Activated CD4-positive, CD25-positive, alpha-beta regulatory T cell (primary cell): ENCODE results near the gene SMARCA4.
A peak's percentile ranks its signal among the peaks of the same experiment; 100 is the strongest.

Experiments used
- DNase-seq, 4 experiments: peaks; one replicate each; lab custom pipeline; 2025; lab: John Stamatoyannopoulos, UW

SMARCA4 gene

GRCh38 chr19:11035441-11036377 is 74.9 kb downstream of the SMARCA4 start:
- DNase-seq: peak; percentile 68 to 84 (median 78)

- DNase-seq: no peak
Measured at GRCh38 chr19:11038511-11038910, 77.7 kb downstream of the SMARCA4 start.

DNA sequence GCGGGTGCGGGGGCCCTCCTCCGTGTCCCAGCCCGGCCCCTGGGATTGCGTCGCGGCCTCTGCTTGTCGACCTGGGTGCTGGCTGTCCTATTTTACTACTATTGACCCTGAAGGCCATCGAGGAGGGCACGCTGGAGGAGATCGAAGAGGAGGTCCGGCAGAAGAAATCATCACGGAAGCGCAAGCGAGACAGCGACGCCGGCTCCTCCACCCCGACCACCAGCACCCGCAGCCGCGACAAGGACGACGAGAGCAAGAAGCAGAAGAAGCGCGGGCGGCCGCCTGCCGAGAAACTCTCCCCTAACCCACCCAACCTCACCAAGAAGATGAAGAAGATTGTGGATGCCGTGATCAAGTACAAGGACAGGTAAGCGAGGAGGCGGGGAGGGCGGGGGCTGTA is 80.4 kb downstream of the SMARCA4 start:
- no peak for DNase-seq

DNA sequence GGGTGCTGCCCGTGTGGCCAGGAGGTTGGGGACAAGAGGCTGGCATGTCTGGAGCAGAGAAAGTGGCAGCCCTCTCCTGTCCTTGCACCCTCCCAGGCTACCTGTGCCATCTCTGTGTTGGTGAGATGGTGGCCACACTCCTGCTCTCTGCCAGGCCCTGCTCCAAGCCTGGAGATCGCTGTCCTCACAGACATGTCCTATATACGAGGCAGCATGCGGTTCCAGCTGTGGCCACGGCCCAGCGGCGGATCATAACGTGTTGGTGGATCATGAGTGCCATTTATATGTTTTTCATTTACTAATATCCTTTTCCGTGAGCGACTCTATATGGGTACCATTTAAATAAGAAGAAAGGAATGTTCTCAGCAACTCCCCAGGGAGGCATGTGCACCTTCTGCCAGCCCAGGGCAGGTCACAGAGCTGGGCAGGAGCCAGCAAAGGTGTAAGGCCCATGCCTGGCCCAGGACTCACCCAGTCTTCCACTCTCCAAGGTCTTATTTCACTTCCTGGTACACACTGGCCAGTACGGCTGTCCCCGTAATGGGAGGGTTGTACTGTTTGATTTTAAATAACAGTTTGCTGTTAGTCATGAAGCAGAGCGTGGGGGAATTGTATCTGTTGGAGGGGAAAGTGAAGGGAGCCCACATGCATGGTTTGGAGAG is 81.3 kb downstream of the SMARCA4 start:
- DNase-seq: no peak

DNA sequence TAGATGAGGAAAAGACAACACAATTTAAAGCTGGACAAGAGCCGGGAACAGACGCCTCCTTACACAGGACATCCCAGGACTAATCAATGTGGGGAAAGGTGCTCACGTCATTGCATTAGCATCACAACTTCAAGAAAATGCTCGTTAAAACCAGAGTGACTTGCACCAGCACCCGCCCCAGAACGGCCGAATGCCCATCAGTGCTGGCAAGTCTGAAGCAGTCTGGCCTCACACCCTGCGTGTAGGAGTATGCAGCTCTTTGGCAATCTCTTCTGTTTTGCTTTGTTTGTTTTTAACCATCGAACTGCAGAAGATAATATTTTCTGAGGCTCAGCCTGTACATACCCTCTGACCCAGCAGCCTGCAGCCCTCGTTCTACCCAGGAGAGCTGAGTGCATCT is 83.6 kb downstream of the SMARCA4 start:
- no peak for DNase-seq

- no peak for DNase-seq
Measured at GRCh38 chr19:11045536-11045935, 84.7 kb downstream of the SMARCA4 start.

DNA sequence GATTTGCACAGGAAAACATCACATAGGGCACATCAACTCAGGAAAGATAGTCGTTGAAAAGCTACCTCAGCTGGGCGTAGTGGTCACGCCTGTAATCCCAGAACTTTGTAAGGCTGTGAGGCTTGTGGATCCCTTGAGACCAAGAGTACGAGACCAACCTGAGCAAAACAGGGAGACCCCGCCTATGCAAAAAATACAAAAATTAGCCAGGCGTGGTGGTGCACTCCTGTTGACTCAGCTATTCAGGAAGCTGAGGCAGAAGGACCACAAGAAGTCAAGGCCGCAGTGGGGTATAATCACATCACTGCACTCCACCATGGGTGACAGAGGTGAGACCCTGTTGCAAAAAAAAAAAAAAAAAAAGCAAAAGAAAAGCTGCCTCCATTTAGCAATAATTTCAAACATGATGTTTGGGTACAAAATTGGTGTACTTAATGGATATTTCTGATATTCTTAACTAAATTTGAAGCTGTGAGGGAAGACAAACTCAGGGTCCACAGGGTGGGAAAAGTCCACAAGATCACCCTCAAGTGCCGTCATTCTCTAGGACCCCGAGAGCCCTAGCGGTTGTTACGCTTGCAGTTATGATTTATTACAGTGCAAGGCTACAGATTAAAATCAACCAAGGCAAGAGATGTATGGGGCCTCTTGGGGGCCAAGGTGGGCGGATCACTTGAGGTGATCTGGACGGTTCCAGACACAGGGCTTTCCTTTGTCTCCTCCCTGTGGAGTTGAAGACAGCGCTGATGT is 86.0 kb downstream of the SMARCA4 start:
- DNase-seq: no peak

DNA sequence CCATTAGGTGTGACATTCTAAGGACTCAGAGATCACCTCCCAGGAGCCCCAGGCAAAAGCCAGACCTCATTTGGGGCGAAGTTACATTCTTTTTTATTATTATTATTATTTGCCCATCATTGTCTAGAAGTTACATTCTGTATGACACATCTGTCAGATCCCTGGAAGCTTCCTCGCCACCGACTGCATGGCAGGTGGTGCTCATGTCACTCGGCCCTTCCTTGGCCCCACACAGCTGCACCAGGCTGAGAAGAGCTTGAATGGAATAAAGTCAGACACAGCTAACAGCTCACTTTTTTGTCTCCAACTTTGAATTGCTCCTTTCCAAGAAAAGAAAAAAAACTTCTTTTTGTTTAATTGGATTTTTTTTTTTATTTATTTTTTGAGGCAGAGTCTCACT is 87.0 kb downstream of the SMARCA4 start:
- no peak for DNase-seq

DNA sequence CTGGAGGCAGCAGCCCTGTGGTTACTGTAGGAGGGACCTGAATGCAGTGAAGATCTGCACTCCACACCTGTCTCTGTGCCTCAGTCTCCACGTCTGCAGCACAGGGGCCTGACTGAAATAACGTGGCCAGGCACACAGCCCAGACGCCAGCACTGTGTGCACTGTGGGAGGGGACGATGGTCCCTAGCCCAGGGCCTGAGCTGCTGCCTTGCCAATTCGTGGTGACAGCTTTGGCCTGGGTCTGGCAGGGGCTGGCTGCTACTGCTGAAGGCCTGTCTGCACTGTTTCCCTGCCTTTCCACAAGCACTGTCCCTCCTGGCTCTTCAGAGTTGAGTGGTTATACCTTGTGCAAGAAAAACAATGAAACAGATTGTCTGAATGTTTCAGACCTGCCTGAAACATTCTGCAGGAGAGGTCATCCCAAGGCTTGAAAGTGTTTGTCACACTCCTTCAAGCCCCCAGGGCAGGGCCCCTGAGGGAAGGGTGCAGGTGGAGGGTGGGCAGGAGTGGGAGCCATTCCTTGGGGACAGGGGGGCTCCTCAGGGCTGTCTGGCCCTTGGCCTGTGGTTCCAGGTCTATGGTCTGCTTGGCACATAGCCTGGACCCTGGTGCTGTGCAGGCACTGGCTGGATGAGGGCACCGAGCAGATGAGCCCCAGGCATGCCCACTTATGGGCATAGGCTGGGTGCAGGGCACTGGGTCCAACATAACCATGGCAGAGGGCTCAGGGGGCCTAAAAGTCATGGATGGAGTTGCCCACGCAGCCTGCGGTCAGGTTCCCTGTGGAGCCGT is 89.7 kb downstream of the SMARCA4 start:
- no peak for DNase-seq

DNA sequence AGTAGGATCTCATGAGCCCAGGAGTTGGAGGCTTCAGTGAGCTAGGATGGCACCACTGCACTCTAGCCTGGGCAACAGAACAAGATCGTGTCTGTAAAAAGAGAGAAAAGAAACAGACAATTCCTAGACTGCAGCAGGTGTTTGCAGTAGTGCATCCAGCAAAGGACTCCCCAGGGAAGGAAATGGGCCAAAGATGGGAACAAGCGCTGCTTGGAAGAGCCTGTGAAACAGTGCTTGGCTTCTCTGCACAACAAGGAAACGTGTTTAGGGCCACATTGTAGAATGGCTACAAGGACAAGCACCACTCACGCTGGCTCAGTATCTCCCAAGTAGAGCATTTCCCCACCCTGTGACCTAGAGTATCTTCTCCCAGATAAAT is 93.0 kb downstream of the SMARCA4 start:
- DNase-seq: no peak

GRCh38 chr19:11054200-11054599 is 93.4 kb downstream of the SMARCA4 start:
- no peak for DNase-seq

DNA sequence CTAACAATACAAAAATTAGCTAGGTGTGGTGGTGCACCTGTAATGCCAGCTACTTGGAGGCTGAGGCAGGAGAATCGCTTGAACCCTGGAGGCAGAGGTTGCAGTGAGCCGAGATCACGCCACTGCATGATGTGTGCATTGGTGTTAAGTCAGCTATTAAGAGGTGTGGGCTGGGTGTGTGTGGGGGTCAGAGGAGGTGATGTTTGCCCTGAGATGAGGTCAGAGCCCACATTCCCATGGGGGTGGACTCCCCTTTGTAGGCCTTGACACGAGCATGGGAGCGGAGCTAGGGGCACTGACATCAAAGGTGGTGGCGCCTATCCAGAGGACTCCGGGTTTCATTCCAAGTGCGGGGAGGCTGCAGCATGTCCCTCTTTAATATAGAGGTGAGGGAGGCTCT is 93.8 kb downstream of the SMARCA4 start:
- DNase-seq: no peak

GRCh38 chr19:11058246-11059030 is 97.6 kb downstream of the SMARCA4 start:
- DNase-seq: no peak

- no peak for DNase-seq
Measured at GRCh38 chr19:11059511-11060358, 98.9 kb downstream of the SMARCA4 start.

DNA sequence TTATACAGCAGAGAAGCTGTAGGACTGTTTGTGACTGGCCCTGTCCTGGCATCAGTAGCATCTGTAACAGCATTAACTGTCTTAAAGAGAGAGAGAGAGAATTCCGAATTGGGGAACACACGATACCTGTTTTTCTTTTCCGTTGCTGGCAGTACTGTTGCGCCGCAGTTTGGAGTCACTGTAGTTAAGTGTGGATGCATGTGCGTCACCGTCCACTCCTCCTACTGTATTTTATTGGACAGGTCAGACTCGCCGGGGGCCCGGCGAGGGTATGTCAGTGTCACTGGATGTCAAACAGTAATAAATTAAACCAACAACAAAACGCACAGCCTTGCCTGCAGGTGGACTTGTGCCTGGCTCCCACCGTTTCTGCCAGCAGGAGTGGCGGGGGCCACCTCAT is 101.1 kb downstream of the SMARCA4 start:
- DNase-seq: no peak

DNA sequence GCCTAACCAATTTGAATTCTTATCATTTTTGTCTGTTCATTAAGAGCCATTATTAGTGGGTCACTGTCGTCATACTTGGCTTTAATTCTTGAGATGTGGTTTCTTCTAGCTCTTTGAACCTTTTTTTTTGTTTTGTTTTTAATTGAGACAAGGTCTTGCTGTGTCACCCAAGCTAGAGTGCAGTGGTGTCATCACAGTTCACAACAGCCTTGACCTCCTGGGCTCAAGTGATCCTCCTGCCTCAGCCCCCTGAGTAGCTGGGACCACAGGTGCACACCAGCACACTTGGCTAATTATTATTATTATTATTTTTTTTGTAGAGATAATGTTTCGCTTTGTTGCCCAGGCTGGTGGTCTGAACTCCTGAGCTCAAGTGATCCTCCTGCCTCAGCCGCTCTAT is 102.6 kb downstream of the SMARCA4 start:
- no peak for DNase-seq

DNA sequence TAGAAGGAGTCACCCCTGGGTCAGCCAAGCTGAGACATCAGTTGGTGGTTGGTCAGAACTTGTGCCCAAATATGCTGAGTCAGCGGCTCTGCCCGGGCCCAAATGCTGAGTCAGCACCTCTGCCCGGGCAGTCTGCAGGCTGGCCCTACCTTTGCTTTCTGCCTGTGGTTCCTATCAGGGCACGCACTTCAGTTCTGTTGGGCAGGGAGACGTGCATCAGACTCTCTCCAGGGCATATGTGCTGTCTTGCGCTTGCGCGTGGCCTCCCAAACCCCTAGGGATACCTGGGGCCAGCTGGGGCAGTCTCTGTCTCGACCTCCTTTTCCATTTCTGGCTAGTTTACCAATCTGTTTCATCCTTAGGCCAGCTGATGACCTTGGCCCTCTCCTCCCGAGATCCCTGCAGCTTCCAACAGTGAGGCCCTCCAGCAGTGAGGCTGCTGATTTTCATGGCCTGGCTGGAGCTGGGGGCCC is 104.0 kb downstream of the SMARCA4 start:
- no peak for DNase-seq

DNA sequence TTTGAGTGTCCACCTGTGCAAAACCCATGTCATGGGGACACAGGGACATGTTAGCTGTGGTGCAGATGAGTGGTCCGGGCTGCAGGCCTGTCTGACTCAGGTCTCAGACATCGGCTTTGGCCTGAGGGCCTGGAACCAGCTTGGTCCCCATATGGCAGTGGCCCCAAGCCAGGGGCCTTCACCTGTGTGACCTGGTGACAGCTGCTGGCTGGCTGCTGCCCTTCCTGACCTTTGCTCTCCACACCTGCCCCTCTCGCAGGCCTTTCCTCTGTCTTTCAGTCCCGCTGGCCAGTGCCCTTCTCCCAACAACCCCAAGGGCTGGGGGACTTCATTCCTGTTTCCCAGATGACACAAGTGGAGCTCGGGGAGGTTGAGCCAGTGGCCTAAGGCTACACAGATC is 105.5 kb downstream of the SMARCA4 start:
- DNase-seq: no peak

DNA sequence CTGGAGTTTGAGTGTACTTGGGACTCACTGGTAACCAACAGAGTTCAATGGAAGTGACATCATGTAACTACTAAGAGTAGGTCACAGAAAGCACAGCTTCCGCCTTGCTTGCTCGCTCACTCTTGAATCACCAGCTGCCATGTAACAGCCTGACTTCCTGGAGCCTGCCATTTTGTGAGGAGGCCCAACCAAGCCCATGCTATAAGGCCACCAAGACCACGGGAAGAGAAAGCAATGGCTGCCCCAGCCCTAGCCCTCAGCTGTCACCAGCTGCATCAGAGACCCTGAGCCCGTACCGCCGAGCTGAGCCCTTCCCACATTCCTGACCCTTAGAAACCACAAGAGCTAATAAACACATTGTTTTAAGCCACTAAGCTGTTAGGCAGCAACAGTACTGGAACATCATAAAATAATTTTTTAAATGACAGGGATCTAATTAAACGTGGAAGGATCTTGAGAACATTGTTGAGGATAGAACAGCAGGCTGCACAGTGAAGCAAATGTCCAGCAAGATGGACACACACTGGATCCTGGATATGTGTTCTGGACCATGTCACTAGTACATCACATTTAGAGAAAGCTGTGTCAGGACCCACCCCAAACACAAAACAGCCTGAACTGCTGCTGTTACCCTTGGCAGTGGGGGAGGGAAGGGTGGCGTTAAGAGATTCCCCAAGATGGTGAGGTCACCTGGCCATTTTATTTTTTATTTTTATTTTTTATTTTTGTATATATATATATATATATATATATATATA is 106.7 kb downstream of the SMARCA4 start:
- no peak for DNase-seq
